GM21528 (cell line): Measurements from ENCODE around the gene THRSP.
"Not testable (repeated sequence)": the region's sequence is repeated elsewhere in the genome, so short reads cannot be mapped to it uniquely, and the experiment has no call there.

ENCODE experiments used
- ATAC-seq: cut with Tn5 transposase; IDR thresholded peaks from one replicate; pipeline ENCODE4 v1.9.1; 2021; ENCODE audit warnings: mild to moderate bottlenecking, moderate library complexity; ENCODE audit not compliant: unreplicated experiment, low FRiP score

The THRSP gene

GRCh38 chr11:78061921-78062311 lies 1.7 kb upstream of the THRSP start:
- ATAC-seq: no peak

GRCh38 chr11:78062671-78063070 lies 990 bp upstream of the THRSP start:
- no peak for ATAC-seq

GRCh38 chr11:78065203-78065602 lies 1.5 kb downstream of the THRSP start:
- no peak for ATAC-seq

GRCh38 chr11:78066471-78066870 lies 2.8 kb downstream of the THRSP start:
- no peak for ATAC-seq

- ATAC-seq: no peak
These were observed 4.0 kb downstream of the THRSP start for GRCh38 chr11:78067704-78068103.

- ATAC-seq: no peak
These were observed 5.8 kb downstream of the THRSP start for GRCh38 chr11:78069465-78069864.

- ATAC-seq: no peak
These were observed 7.0 kb downstream of the THRSP start for GRCh38 chr11:78070621-78071020.

GRCh38 chr11:78071717-78072116 lies 8.1 kb downstream of the THRSP start:
- no peak for ATAC-seq

GRCh38 chr11:78072455-78072854 lies 8.8 kb downstream of the THRSP start:
- ATAC-seq: no peak

- ATAC-seq: no peak
These were observed 11.1 kb downstream of the THRSP start for GRCh38 chr11:78074756-78075155.

- ATAC-seq: no peak
These were observed 13.2 kb downstream of the THRSP start for GRCh38 chr11:78076733-78077403.

GRCh38 chr11:78077592-78077991 lies 13.9 kb downstream of the THRSP start:
- not testable (repeated sequence) for ATAC-seq

GRCh38 chr11:78078218-78079167 lies 14.8 kb downstream of the THRSP start:
- ATAC-seq: no peak

- ATAC-seq: peak; percentile 81
These were observed 15.8 kb downstream of the THRSP start, which contains the start of gene NDUFC2 for GRCh38 chr11:78079232-78080083. Gene NDUFC2 (minus strand): TSS chr11:78079862. CDS start chr11:78079744, 118 bp downstream.

GRCh38 chr11:78080084-78080817 lies 16.6 kb downstream of the THRSP start:
- ATAC-seq: no peak

GRCh38 chr11:78080818-78081495 lies 17.3 kb downstream of the THRSP start:
- ATAC-seq: no peak

GRCh38 chr11:78081583-78081982 lies 17.9 kb downstream of the THRSP start:
- ATAC-seq: no peak

- no peak for ATAC-seq
These were observed 18.5 kb downstream of the THRSP start for GRCh38 chr11:78082146-78082545.

GRCh38 chr11:78083021-78083420 lies 19.4 kb downstream of the THRSP start:
- ATAC-seq: no peak
